Smooth muscle cell (in vitro differentiated cells): ENCODE measurements around the gene MTMR12. TPM values are rescaled to one million over a fixed set of nuclear protein-coding genes. Genes with fewer than 3 reads are reported as not detected.
A peak's percentile ranks its signal among the peaks of the same experiment; 100 is the strongest.

ENCODE experiments used
- DNase-seq: peaks from one replicate; lab custom pipeline; 2025; ENCODE audit not compliant: unreplicated experiment; lab: John Stamatoyannopoulos, UW
- H2AFZ ChIP-seq: fragments of 200-600 bp; sonication (generic); 2 replicates; pipeline ENCODE4 v1.6.0; 2016; ENCODE audit warnings: antibody characterized with exemption, low read depth, mild to moderate bottlenecking
- H3F3A ChIP-seq: fragments of 200-600 bp; sonication (generic); 2 replicates; pipeline ENCODE4 v1.6.0; 2017; ENCODE audit warnings: antibody characterized with exemption, low read depth
- H3K27ac ChIP-seq: fragments of 200-600 bp; sonication (generic); 2 replicates; pipeline ENCODE4 v1.5.1; 2016; ENCODE audit warnings: low read depth, mild to moderate bottlenecking
- H3K27me3 ChIP-seq: fragments of 200-600 bp; sonication (generic); 2 replicates; pipeline ENCODE4 v1.6.1; 2016; ENCODE audit warnings: low read depth, mild to moderate bottlenecking
- H3K36me3 ChIP-seq: fragments of 200-600 bp; sonication (generic); 2 replicates; pipeline ENCODE4 v1.5.1; 2016; ENCODE audit warnings: low read depth
- H3K4me1 ChIP-seq: fragments of 200-600 bp; sonication (generic); 2 replicates; pipeline ENCODE4 v1.5.1; 2016; ENCODE audit warnings: low read depth
- H3K4me2 ChIP-seq: fragments of 200-600 bp; sonication (generic); 2 replicates; pipeline ENCODE4 v1.6.0; 2016; ENCODE audit warnings: mild to moderate bottlenecking
- H3K4me3 ChIP-seq: fragments of 200-600 bp; sonication (generic); 2 replicates; pipeline ENCODE4 v1.5.1; 2016; ENCODE audit warnings: mild to moderate bottlenecking
- H3K79me2 ChIP-seq: fragments of 200-600 bp; sonication (generic); 2 replicates; pipeline ENCODE4 v1.6.0; 2016; ENCODE audit warnings: low read depth, mild to moderate bottlenecking
- H3K9ac ChIP-seq: fragments of 200-600 bp; sonication (generic); 2 replicates; pipeline ENCODE4 v1.6.0; 2016; ENCODE audit warnings: low read depth
- H3K9me3 ChIP-seq: fragments of 200-600 bp; sonication (generic); replicated peaks from 2 replicates; pipeline ENCODE4 v1.5.1; 2016; ENCODE audit warnings: low read depth
- H4K20me1 ChIP-seq: fragments of 200-600 bp; sonication (generic); 2 replicates; pipeline ENCODE4 v1.6.0; 2016; ENCODE audit warnings: low read depth
- CTCF ChIP-seq: fragments of 200-600 bp; sonication (generic); IDR thresholded peaks from 2 replicates; pipeline ENCODE4 v1.5.1; 2017; ENCODE audit warnings: borderline replicate concordance, mild to moderate bottlenecking, antibody characterized with exemption; ENCODE audit not compliant: insufficient read depth, poor library complexity, severe bottlenecking
- WGBS: methylation state at CpG from one replicate; pipeline ENCODE4 v1.1.7; 2016; ENCODE audit warnings: low lambda C conversion rate; 5-methylcytosine and 5-hydroxymethylcytosine counted together
- polyA plus RNA-seq: library from polyadenylated mRNA; unstranded; fragments of >200 nt; fragmentation: Nextera tagmentation; extraction: Ambion mirVana; gene quantifications from 2 replicates; pipeline ENCODE4 v1.2.1, GENCODE V29; 2016
- total RNA-seq: library from RNA; depleted of rRNA; stranded (reverse); fragments of >200 nt; gene quantifications from 2 replicates; pipeline ENCODE4 v1.2.3, GENCODE V29; 2014

MTMR12 gene
- total and polyA plus RNA-seq, 2 experiments from 2014 or later = 4.4 to 8.6 TPM

DNA sequence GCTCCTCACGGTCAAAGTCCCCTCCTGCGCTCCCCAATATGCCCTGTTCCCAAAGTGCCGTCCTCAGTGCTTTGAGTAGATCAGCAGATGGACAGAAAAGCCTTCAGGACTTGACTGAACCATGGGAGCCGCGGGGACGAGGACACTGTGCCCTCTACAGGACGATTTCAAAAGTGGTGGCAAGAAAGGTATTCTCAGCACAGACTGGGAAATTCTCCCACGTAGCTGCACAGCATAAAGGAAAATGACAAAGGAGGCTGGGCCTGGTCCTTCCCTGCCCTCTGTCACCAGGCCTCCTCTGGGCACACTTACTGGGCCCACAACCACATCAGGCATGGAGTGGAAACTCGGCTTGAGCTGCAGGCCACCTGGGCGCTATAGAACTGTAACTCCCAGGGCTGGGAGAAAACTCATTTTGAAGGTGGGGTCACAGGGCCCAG lies 16.7 kb upstream of the MTMR12 start:
- no peaks in the 10 kb centered on the region for H3K4me1 ChIP-seq
- no peak overlapping the region for H3K4me3 ChIP-seq
- no peaks in the 10 kb centered on the region for H4K20me1 ChIP-seq
- no peaks in the 10 kb centered on the region for H3K36me3 ChIP-seq
- TF ChIP-seq CTCF = peak; percentile 51
- H3K9ac ChIP-seq = no peak overlapping the region
- peak; percentile 8 for DNase-seq
- no peaks in the 10 kb centered on the region for H3K9me3 ChIP-seq
- H3K79me2 ChIP-seq = no peaks in the 10 kb centered on the region
- no peaks in the 10 kb centered on the region for H3F3A ChIP-seq
- WGBS = 39% methylated on average over 10 of the region's 10 CpGs
- H3K27me3 ChIP-seq = no peaks in the 10 kb centered on the region
- no peak overlapping the region for H3K27ac ChIP-seq
- no peak overlapping the region for H2AFZ ChIP-seq
- H3K4me2 ChIP-seq = no peak overlapping the region

DNA sequence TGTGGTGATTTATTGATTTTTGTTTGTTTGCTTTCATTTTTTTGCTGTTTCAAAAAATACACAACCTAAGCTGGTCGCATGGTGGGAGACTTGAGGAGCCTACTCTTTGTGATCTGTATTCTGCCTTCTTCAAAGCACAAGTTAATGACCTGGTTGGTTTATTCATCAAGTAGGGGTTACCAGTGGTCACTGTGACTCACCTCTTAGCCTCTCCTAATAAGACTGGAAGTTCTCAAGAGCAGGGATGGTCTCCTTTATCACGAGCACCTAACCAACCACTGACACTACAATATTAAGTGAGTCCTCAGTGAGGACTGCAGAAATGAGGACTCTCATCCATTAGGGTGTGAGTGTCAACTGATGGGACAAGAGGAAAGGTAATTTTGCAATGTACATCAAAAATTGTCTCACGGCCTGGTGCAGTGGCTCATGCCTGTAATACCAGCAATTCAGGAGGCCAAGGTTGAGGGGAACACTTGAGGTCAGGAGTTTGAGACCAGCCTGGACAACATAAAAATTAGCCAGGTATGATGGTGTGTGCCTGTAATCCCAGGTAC lies 13.6 kb upstream of the MTMR12 start:
- no peak for DNase-seq
- Histone ChIP-seq H4K20me1 (no peaks in the 10 kb centered on the region), H3F3A (no peaks in the 10 kb centered on the region), H3K27ac (no peak overlapping the region), H3K36me3 (no peaks in the 10 kb centered on the region), H2AFZ (no peak overlapping the region), H3K9me3 (no peaks in the 10 kb centered on the region), H3K4me3 (no peak overlapping the region), H3K9ac (no peak overlapping the region), H3K79me2 (no peaks in the 10 kb centered on the region), H3K27me3 (no peaks in the 10 kb centered on the region), H3K4me2 (no peak overlapping the region), H3K4me1 (no peaks in the 10 kb centered on the region)
- TF ChIP-seq CTCF = no peak
- WGBS = 73% methylated on average over 3 of the region's 3 CpGs

DNA sequence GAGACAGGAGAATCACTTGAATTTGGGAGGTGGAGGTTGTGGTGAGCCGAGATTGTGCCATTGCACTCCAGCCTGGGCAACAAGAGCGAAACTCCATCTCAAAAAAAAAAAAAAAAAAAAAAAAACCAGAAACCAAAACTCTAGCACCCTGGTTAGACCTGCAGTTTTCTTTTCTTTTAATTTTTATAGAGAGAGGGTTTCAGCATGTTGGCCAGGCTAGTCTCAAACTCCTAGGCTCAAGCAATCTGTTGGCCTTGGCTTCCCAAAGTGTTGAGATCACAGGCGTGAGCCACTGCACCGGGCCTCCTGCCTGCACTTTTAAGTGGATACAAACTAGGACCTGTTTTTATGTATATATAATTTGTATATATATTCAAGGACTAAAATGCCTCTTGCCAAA lies 12.9 kb upstream of the MTMR12 start:
- Histone ChIP-seq H3K36me3 (no peaks in the 10 kb centered on the region), H3K9me3 (no peaks in the 10 kb centered on the region), H3K9ac (no peak overlapping the region), H3K4me1 (no peaks in the 10 kb centered on the region), H3K4me2 (no peak overlapping the region), H4K20me1 (no peaks in the 10 kb centered on the region), H3K27ac (no peak overlapping the region), H3K79me2 (no peaks in the 10 kb centered on the region), H3K27me3 (no peaks in the 10 kb centered on the region), H3K4me3 (no peak overlapping the region), H3F3A (no peaks in the 10 kb centered on the region), H2AFZ (no peak overlapping the region)
- no peak for DNase-seq
- WGBS = 100% methylated on average over 2 of the region's 4 CpGs
- no peak for TF ChIP-seq CTCF

GRCh38 chr5:32325062-32325461 lies 12.3 kb upstream of the MTMR12 start:
- no peak overlapping the region for H3K4me2 ChIP-seq
- H3K27me3 ChIP-seq = no peaks in the 10 kb centered on the region
- WGBS = 70% methylated on average over 3 of the region's 3 CpGs
- no peak overlapping the region for H2AFZ ChIP-seq
- no peaks in the 10 kb centered on the region for H3K9me3 ChIP-seq
- no peaks in the 10 kb centered on the region for H3F3A ChIP-seq
- H3K9ac ChIP-seq = no peak overlapping the region
- no peaks in the 10 kb centered on the region for H3K4me1 ChIP-seq
- no peak for DNase-seq
- TF ChIP-seq CTCF = no peak
- H3K4me3 ChIP-seq = no peak overlapping the region
- H4K20me1 ChIP-seq = no peaks in the 10 kb centered on the region
- H3K27ac ChIP-seq = no peak overlapping the region
- no peaks in the 10 kb centered on the region for H3K36me3 ChIP-seq
- H3K79me2 ChIP-seq = no peaks in the 10 kb centered on the region
